Heart left ventricle (tissue), 13 donors: Measurements from ENCODE around the gene CSPG4.

Source experiments
- CTCF ChIP-seq, 12 donors: fragments of 200-600 bp; sonication (generic) in 4 of 12; IDR thresholded peaks; one replicate each; pipeline versions ENCODE4 v1.5.0 to v1.8.0; 2018 to 2022; ENCODE audit warnings: antibody characterized with exemption in 12 of 12, mild to moderate bottlenecking in 5 of 12
- POLR2A ChIP-seq, 2 donors: fragments of 450-650 bp; IDR thresholded peaks; one replicate each; pipeline ENCODE4 v1.6.1; 2017; ENCODE audit warnings: antibody characterized with exemption in 2 of 2, mild to moderate bottlenecking in 2 of 2, moderate library complexity in 2 of 2
- donor health status: ischemic (EF 13 %, LVEDD 7.1; RV severe dilation, severe dysfunction).
- donor health status: DM: no; HTN: yes; CAD: no.
- donor health status: DM: no; HTN: no; CAD: no.
- donor health status: ischemic (EF 25% LVEDD 6.9; RV normal size, moderate dysfunction).
- donor health status: ischemic (EF 25% LVEDD 5.7; RV mildly dilated, moderate dysfunction).
- donor health status: ischemic (EF 35%, LVEDD 5.7; RV mildly dilated, moderate dysfunction).
- donor health status: nonischemic (EF 11% LVEDD 7.7; RV severe dilation, severe dysfunction).
- donor health status: DM: yes; HTN: yes; CAD: no.
- donor health status: PGD.
- donor health status: ischemic (EF 29% LVEDD 5.4; RV normal size, mild dysfunction).
- donor health status: nonischemic (EF 23%, LVEDD 6.1; RV moderate dilation, normal function).

GRCh38 chr15:75639191-75639708 is 73.4 kb downstream of the CSPG4 start:
- TF ChIP-seq POLR2A (IDR thresholded peaks at IDR 0.05) (no peak), CTCF (IDR thresholded peaks at IDR 0.05) (peak in 1 of 12 donors; percentile 4)
